GM23248 (cell line): ENCODE measurements around the gene DPP6. TPM values are rescaled to one million over a fixed set of nuclear protein-coding genes. Genes with fewer than 3 reads are reported as not detected.

Source experiments
- DNase-seq: peaks from one replicate; pipeline ENCODE4 v3.0.0-alpha.2; 2015
- H2AFZ ChIP-seq: fragments of 200-600 bp; sonication (generic); 2 replicates; pipeline ENCODE4 v1.6.1; 2016; ENCODE audit warnings: antibody characterized with exemption
- H3F3A ChIP-seq: fragments of 200-600 bp; sonication (generic); 2 replicates; pipeline ENCODE4 v1.6.1; 2016; ENCODE audit warnings: mild to moderate bottlenecking, antibody characterized with exemption, mixed run types; ENCODE audit not compliant: insufficient read depth
- H3K27ac ChIP-seq: fragments of 200-600 bp; sonication (generic); 2 replicates; pipeline ENCODE4 v1.5.1; 2016; ENCODE audit warnings: mild to moderate bottlenecking
- H3K27me3 ChIP-seq: fragments of 200-600 bp; sonication (generic); replicated peaks from 2 replicates; pipeline ENCODE4 v1.6.1; 2016; ENCODE audit warnings: mild to moderate bottlenecking; ENCODE audit not compliant: insufficient read depth
- H3K36me3 ChIP-seq: fragments of 200-600 bp; sonication (generic); 2 replicates; pipeline ENCODE4 v1.6.1; 2016; ENCODE audit warnings: low read depth, mild to moderate bottlenecking
- H3K4me1 ChIP-seq: fragments of 200-600 bp; sonication (generic); 2 replicates; pipeline ENCODE4 v1.6.1; 2016; ENCODE audit warnings: mild to moderate bottlenecking; ENCODE audit not compliant: insufficient read depth
- H3K4me2 ChIP-seq: fragments of 200-600 bp; sonication (generic); one replicate; pipeline ENCODE4 v1.6.1; 2016; ENCODE audit warnings: mild to moderate bottlenecking; ENCODE audit not compliant: unreplicated experiment
- H3K4me3 ChIP-seq: fragments of 200-600 bp; sonication (generic); 2 replicates; pipeline ENCODE4 v1.5.1; 2016; ENCODE audit warnings: mild to moderate bottlenecking
- H3K79me2 ChIP-seq: fragments of 200-600 bp; sonication (generic); 2 replicates; pipeline ENCODE4 v1.6.1; 2016; ENCODE audit warnings: mild to moderate bottlenecking; ENCODE audit not compliant: insufficient read depth
- H3K9ac ChIP-seq: fragments of 200-600 bp; sonication (generic); 2 replicates; pipeline ENCODE4 v1.6.1; 2016; ENCODE audit warnings: mild to moderate bottlenecking
- H3K9me2 ChIP-seq: fragments of 200-600 bp; sonication (generic); 2 replicates; pipeline ENCODE4 v1.6.1; 2016; ENCODE audit warnings: mixed run types, mild to moderate bottlenecking, moderate library complexity; ENCODE audit not compliant: insufficient read depth
- H3K9me3 ChIP-seq: fragments of 200-600 bp; sonication (generic); one replicate; pipeline ENCODE4 v1.6.1; 2017; ENCODE audit warnings: low read depth
- H4K20me1 ChIP-seq: fragments of 200-600 bp; sonication (generic); 2 replicates; pipeline ENCODE4 v1.6.0; 2016; ENCODE audit not compliant: insufficient read depth
- EZH2 ChIP-seq: fragments of 200-600 bp; sonication (generic); IDR thresholded peaks from 2 replicates; pipeline ENCODE4 v1.6.1; 2018; ENCODE audit warnings: antibody characterized with exemption, mild to moderate bottlenecking; ENCODE audit not compliant: insufficient read depth, poor library complexity, severe bottlenecking
- EZH2phosphoT487 ChIP-seq: fragments of 200-600 bp; sonication (generic); IDR thresholded peaks from 2 replicates; pipeline ENCODE4 v1.6.1; 2018; ENCODE audit warnings: antibody characterized with exemption, moderate library complexity, mild to moderate bottlenecking, low read depth; ENCODE audit not compliant: insufficient read depth
- WGBS, 2 experiments: methylation state at CpG; one replicate each; pipeline ENCODE4 v1.1.6; 2015 to 2017; ENCODE audit warnings: low lambda C conversion rate in 2 of 2, low coverage in 1 of 2; ENCODE audit errors: missing lambda C conversion rate in 2 of 2; 5-methylcytosine and 5-hydroxymethylcytosine counted together
- in situ Hi-C: fragments of 300-500 bp; cut with MboI; formaldehyde crosslinking; loops from 2 replicates; pipeline ENCODE4 v1.15.0; 2020
- polyA plus RNA-seq: library from polyadenylated mRNA; unstranded; fragments of >200 nt; fragmentation: Nextera tagmentation; extraction: Ambion mirVana; gene quantifications from 2 replicates; pipeline ENCODE4 v1.2.1, GENCODE V29; 2016
- total RNA-seq: library from RNA; depleted of rRNA; stranded (reverse); fragments of >200 nt; shearing (Covaris generic); gene quantifications from 2 replicates; pipeline ENCODE4 v1.2.3, GENCODE V29; 2014

The DPP6 gene
- total and polyA plus RNA-seq, 2 experiments from 2014 or later, result not detected

DNA sequence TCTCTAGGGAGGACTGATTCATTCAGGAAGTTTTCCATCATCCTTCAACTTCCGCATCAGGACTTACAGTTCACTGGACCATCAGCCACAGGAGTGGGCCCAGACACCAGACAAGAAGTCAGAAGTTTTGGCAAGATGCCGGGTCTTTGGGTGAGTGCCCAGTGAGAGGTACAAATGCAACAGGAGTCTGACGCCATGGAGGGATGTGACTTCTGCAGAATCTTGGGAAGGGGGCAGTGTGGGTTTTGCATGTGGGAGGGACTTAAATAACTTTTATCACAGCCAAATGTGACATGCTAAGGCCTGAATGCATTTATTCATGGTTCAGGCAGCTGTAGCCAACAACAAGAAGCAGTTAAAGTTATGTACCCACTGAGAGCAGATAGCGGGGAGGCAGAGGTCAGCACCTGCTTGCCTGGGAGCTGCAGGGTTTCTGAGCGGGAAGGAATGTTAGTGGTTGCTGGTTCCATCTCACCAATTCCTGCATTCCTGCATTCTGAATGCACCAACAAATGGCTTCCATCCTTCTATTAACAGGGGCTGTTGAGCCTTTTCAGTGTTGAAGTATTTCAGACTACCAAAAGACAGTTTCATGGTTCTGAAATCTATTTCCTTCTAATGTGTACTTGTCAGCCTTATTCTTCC, 575.6 kb downstream of the DPP6 start:
- H2AFZ ChIP-seq, result no peak overlapping the region
- no peaks in the 10 kb centered on the region for H4K20me1 ChIP-seq
- DNase-seq, result no peak
- in situ Hi-C loops, result no loop called here
- TF ChIP-seq EZH2phosphoT487, result no peak
- no peak for TF ChIP-seq EZH2
- no peaks in the 10 kb centered on the region for H3K79me2 ChIP-seq
- no peak overlapping the region for H3K9ac ChIP-seq
- no peak overlapping the region for H3K27ac ChIP-seq
- H3K4me1 ChIP-seq, result no peaks in the 10 kb centered on the region
- H3K9me3 ChIP-seq, result no peaks in the 10 kb centered on the region
- WGBS, 2 experiments, result 46 to 47% methylated on average over 5 of the region's 5 CpGs
- no peak overlapping the region for H3K4me3 ChIP-seq
- no peaks in the 10 kb centered on the region for H3K36me3 ChIP-seq
- no peaks in the 10 kb centered on the region for H3F3A ChIP-seq
- H3K27me3 ChIP-seq, result no peaks in the 10 kb centered on the region
- no peaks in the 10 kb centered on the region for H3K9me2 ChIP-seq
- H3K4me2 ChIP-seq, result no peak overlapping the region

DNA sequence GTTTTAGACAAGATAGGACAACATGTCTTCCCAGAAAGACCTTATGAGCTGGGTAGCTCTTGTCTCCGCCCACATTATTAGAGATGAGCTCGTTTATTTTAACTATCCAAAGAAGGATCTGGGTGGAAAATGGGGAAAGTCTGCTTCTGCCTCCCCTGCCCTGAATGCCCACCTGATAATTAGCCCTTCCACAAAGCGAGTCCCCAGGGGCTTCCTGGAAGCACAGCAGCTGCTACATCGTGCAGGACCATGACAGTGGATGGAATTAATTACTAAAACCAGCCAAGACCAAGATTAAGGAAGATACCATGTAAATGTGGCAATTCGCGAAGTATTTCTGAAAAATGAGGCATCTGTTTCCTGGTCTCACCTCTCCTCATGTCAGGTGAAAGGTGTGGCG, 576.4 kb downstream of the DPP6 start:
- Histone ChIP-seq H3F3A (no peaks in the 10 kb centered on the region), H3K9me3 (no peaks in the 10 kb centered on the region), H3K4me1 (no peaks in the 10 kb centered on the region), H3K79me2 (no peaks in the 10 kb centered on the region), H3K4me2 (no peak overlapping the region), H3K4me3 (no peak overlapping the region), H3K27ac (no peak overlapping the region), H4K20me1 (no peaks in the 10 kb centered on the region), H3K9ac (no peak overlapping the region), H3K9me2 (no peaks in the 10 kb centered on the region), H3K36me3 (no peaks in the 10 kb centered on the region), H3K27me3 (no peaks in the 10 kb centered on the region), H2AFZ (no peak overlapping the region)
- DNase-seq, result no peak
- TF ChIP-seq EZH2, result no peak
- TF ChIP-seq EZH2phosphoT487, result no peak
- WGBS, 2 experiments, result 7 to 8% methylated on average over 7 of the region's 7 CpGs
- in situ Hi-C loops, result no loop called here

DNA sequence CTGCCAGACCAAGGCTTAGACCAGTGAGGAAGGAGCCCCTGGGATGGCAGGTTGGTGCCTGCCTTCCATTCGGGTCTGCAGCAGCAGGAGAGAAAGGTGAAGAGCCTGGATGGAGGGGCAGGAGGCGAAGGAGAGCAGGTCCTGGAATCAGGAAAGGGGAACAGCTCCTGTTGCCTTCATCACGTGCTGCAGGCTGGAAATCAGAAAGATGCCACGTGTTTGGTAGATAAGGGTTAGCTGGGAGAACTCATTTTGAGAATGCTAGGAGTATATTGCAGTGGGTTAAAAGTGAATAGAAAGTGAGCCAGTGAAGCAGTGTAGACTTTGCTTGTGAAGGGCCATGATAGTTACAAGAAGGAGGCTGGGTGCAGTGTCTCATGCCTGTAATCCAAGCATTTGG, 579.0 kb downstream of the DPP6 start:
- H4K20me1 ChIP-seq, result no peaks in the 10 kb centered on the region
- DNase-seq, result no peak
- H3K4me3 ChIP-seq, result no peak overlapping the region
- WGBS, 2 experiments, result 6% methylated on average over 4 of the region's 4 CpGs
- no peaks in the 10 kb centered on the region for H3K9me3 ChIP-seq
- no peak overlapping the region for H3K4me2 ChIP-seq
- H3K9me2 ChIP-seq, result no peaks in the 10 kb centered on the region
- no peaks in the 10 kb centered on the region for H3K79me2 ChIP-seq
- no peaks in the 10 kb centered on the region for H3K27me3 ChIP-seq
- in situ Hi-C loops, result no loop called here
- no peaks in the 10 kb centered on the region for H3K4me1 ChIP-seq
- H2AFZ ChIP-seq, result no peak overlapping the region
- H3F3A ChIP-seq, result no peaks in the 10 kb centered on the region
- no peaks in the 10 kb centered on the region for H3K36me3 ChIP-seq
- no peak overlapping the region for H3K27ac ChIP-seq
- H3K9ac ChIP-seq, result no peak overlapping the region
- no peak for TF ChIP-seq EZH2phosphoT487
- TF ChIP-seq EZH2, result no peak

DNA sequence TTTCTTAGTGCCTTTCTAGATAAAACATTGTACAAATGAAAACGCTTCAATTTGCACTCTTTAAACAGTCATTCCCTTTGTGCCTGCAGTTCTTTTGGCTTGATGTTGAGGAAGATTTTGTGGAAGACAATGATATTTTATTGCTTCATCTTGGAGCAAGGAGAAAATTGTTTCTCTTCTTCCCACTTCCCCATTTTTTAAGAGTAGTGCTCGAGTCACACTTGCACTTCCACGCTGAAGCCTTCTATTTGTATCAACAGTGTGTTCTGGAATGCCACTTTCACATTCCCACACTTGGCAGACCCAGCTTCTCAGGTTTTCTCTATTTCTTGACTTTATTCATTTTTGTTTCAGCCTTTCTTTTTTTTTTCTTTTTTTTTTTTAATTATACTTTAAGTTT, 581.4 kb downstream of the DPP6 start:
- no peaks in the 10 kb centered on the region for H3K9me2 ChIP-seq
- 20 to 32% methylated on average over 3 of the region's 3 CpGs for WGBS, 2 experiments
- no peaks in the 10 kb centered on the region for H3K9me3 ChIP-seq
- no peak for TF ChIP-seq EZH2
- no peak for TF ChIP-seq EZH2phosphoT487
- H4K20me1 ChIP-seq, result no peaks in the 10 kb centered on the region
- no peaks in the 10 kb centered on the region for H3K27me3 ChIP-seq
- in situ Hi-C loops, result no loop called here
- no peak for DNase-seq
- H2AFZ ChIP-seq, result no peak overlapping the region
- H3K4me2 ChIP-seq, result no peak overlapping the region
- no peaks in the 10 kb centered on the region for H3K36me3 ChIP-seq
- H3K79me2 ChIP-seq, result no peaks in the 10 kb centered on the region
- H3K27ac ChIP-seq, result no peak overlapping the region
- H3K4me3 ChIP-seq, result no peak overlapping the region
- no peak overlapping the region for H3K9ac ChIP-seq
- H3K4me1 ChIP-seq, result no peaks in the 10 kb centered on the region
- no peaks in the 10 kb centered on the region for H3F3A ChIP-seq

DNA sequence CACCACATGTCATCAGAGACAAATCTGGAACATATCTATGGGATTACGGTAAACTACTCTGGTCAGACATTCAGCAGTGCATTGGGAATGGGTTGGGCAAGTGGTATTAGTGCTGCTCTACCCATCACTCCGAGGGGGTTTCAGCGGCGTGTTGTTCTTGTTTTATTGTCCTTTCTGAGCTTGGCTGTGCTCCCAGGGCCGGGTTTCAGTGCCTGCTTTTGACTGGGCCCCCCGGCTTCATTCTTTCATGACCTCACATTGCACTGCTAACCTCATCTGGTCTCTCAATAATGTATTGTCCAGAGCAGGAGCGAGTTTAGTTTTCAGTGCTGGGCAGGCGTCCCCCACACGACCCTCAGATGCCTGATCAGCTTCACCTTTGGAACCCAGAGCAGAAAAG, 586.1 kb downstream of the DPP6 start:
- no peak for DNase-seq
- 4 to 5% methylated on average over 9 of the region's 9 CpGs for WGBS, 2 experiments
- Histone ChIP-seq H4K20me1 (no peaks in the 10 kb centered on the region), H3K4me1 (no peaks in the 10 kb centered on the region), H3K9me2 (no peaks in the 10 kb centered on the region), H3K4me2 (no peak overlapping the region), H3K4me3 (no peak overlapping the region), H2AFZ (no peak overlapping the region), H3K9me3 (peaks cover 5% of the 10 kb centered on the region), H3K79me2 (no peaks in the 10 kb centered on the region), H3K9ac (no peak overlapping the region), H3F3A (no peaks in the 10 kb centered on the region), H3K36me3 (no peaks in the 10 kb centered on the region), H3K27me3 (no peaks in the 10 kb centered on the region), H3K27ac (no peak overlapping the region)
- no peak for TF ChIP-seq EZH2phosphoT487
- no peak for TF ChIP-seq EZH2
- in situ Hi-C loops, result no loop called here
